ENCODE data around the gene MTCL1.

The MTCL1 gene

GRCh38 chr18:8842506-8842905 is 137.2 kb downstream of the MTCL1 start:
- no peak for DNase-seq

GRCh38 chr18:8843005-8843404 is 137.6 kb downstream of the MTCL1 start:
- no peak for DNase-seq

GRCh38 chr18:8844721-8845148 is 139.4 kb downstream of the MTCL1 start:
- peak; percentile 48 for DNase-seq

GRCh38 chr18:8845506-8845905 is 140.2 kb downstream of the MTCL1 start:
- no peak for DNase-seq

GRCh38 chr18:8847066-8847755 is 141.9 kb downstream of the MTCL1 start:
- DNase-seq, result no peak

- no peak for DNase-seq
Observed at GRCh38 chr18:8847900-8848299, 142.5 kb downstream of the MTCL1 start.

GRCh38 chr18:8848541-8848940 is 143.2 kb downstream of the MTCL1 start:
- no peak for DNase-seq

GRCh38 chr18:8849696-8850095 is 144.3 kb downstream of the MTCL1 start:
- no peak for DNase-seq

- no peak for DNase-seq
Observed at GRCh38 chr18:8851659-8852058, 146.3 kb downstream of the MTCL1 start.

GRCh38 chr18:8854550-8854949 is 149.2 kb downstream of the MTCL1 start:
- no peak for DNase-seq

- no peak for DNase-seq
Observed at GRCh38 chr18:8854962-8855361, 149.6 kb downstream of the MTCL1 start.

GRCh38 chr18:8856212-8856611 is 150.9 kb downstream of the MTCL1 start:
- no peak for DNase-seq

GRCh38 chr18:8856769-8857393 is 151.5 kb downstream of the MTCL1 start:
- DNase-seq, result no peak

GRCh38 chr18:8857806-8858205 is 152.4 kb downstream of the MTCL1 start:
- no peak for DNase-seq

GRCh38 chr18:8858888-8859511 is 153.6 kb downstream of the MTCL1 start:
- no peak for DNase-seq

- no peak for DNase-seq
Observed at GRCh38 chr18:8860845-8861642, 155.7 kb downstream of the MTCL1 start.

- no peak for DNase-seq
Observed at GRCh38 chr18:8863427-8863826, 158.1 kb downstream of the MTCL1 start.

GRCh38 chr18:8865934-8866333 is 160.6 kb downstream of the MTCL1 start:
- no peak for DNase-seq

- DNase-seq, result no peak
Observed at GRCh38 chr18:8866679-8867078, 161.3 kb downstream of the MTCL1 start.

- no peak for DNase-seq
Observed at GRCh38 chr18:8868276-8868675, 162.9 kb downstream of the MTCL1 start.

- no peak for DNase-seq
Observed at GRCh38 chr18:8868779-8869415, 163.5 kb downstream of the MTCL1 start.

GRCh38 chr18:8869696-8870095 is 164.3 kb downstream of the MTCL1 start:
- no peak for DNase-seq

GRCh38 chr18:8870528-8870927 is 165.2 kb downstream of the MTCL1 start:
- no peak for DNase-seq

Data from NCI-H1092 treated with DMSO at 0.1 percent for 48 hours (cell line).